KMS-11 (cell line): ENCODE results near the gene BBIP1.

Experiments used
- H2AFZ ChIP-seq: fragments of 200-600 bp; sonication (generic); 2 replicates; pipeline ENCODE4 v1.6.1; 2016; ENCODE audit warnings: antibody characterized with exemption, mixed run types, low read depth
- H3K27ac ChIP-seq: fragments of 200-600 bp; sonication (generic); 2 replicates; pipeline ENCODE4 v1.6.1; 2016; ENCODE audit warnings: mild to moderate bottlenecking, mixed run types
- H3K27me3 ChIP-seq: fragments of 200-600 bp; sonication (generic); 2 replicates; pipeline ENCODE4 v1.6.1; 2017; ENCODE audit warnings: mild to moderate bottlenecking, low read depth, mixed run types, moderate library complexity; ENCODE audit not compliant: insufficient read depth
- H3K36me3 ChIP-seq: fragments of 200-600 bp; sonication (generic); 2 replicates; pipeline ENCODE4 v1.6.1; 2017; ENCODE audit warnings: mild to moderate bottlenecking, mixed run types; ENCODE audit not compliant: insufficient read depth
- H3K4me1 ChIP-seq: fragments of 200-600 bp; sonication (generic); 2 replicates; pipeline ENCODE4 v1.6.1; 2016; ENCODE audit warnings: mild to moderate bottlenecking, low read depth, mixed run types; ENCODE audit not compliant: poor library complexity, severe bottlenecking
- H3K4me2 ChIP-seq: fragments of 200-600 bp; sonication (generic); 2 replicates; pipeline ENCODE4 v1.7.0; 2016; ENCODE audit warnings: mild to moderate bottlenecking, mixed run types
- H3K4me3 ChIP-seq: fragments of 200-600 bp; sonication (generic); IDR thresholded peaks from 2 replicates; pipeline ENCODE4 v1.6.1; 2017; ENCODE audit warnings: low read depth, low read length, mixed read lengths; ENCODE audit not compliant: insufficient read depth
- H3K79me2 ChIP-seq: fragments of 200-600 bp; sonication (generic); 2 replicates; pipeline ENCODE4 v1.6.1; 2016; ENCODE audit warnings: low read depth, mixed run types; ENCODE audit not compliant: insufficient read depth
- H3K9ac ChIP-seq: fragments of 200-600 bp; sonication (generic); 2 replicates; pipeline ENCODE4 v1.6.1; 2016; ENCODE audit warnings: mild to moderate bottlenecking, mixed run types
- H4K20me1 ChIP-seq: fragments of 200-600 bp; sonication (generic); 2 replicates; pipeline ENCODE4 v1.6.1; 2016; ENCODE audit warnings: mild to moderate bottlenecking, mixed run types; ENCODE audit not compliant: insufficient read depth
- TF ChIP-seq, protein P1 (sequence below): fragments of 200-600 bp; sonication (generic); conservative IDR thresholded peaks from 2 replicates; pipeline ENCODE4 v1.6.1; 2017; ENCODE audit warnings: low read depth, mild to moderate bottlenecking, antibody characterized with exemption, low read length, moderate library complexity, mixed read lengths

The BBIP1 gene

DNA sequence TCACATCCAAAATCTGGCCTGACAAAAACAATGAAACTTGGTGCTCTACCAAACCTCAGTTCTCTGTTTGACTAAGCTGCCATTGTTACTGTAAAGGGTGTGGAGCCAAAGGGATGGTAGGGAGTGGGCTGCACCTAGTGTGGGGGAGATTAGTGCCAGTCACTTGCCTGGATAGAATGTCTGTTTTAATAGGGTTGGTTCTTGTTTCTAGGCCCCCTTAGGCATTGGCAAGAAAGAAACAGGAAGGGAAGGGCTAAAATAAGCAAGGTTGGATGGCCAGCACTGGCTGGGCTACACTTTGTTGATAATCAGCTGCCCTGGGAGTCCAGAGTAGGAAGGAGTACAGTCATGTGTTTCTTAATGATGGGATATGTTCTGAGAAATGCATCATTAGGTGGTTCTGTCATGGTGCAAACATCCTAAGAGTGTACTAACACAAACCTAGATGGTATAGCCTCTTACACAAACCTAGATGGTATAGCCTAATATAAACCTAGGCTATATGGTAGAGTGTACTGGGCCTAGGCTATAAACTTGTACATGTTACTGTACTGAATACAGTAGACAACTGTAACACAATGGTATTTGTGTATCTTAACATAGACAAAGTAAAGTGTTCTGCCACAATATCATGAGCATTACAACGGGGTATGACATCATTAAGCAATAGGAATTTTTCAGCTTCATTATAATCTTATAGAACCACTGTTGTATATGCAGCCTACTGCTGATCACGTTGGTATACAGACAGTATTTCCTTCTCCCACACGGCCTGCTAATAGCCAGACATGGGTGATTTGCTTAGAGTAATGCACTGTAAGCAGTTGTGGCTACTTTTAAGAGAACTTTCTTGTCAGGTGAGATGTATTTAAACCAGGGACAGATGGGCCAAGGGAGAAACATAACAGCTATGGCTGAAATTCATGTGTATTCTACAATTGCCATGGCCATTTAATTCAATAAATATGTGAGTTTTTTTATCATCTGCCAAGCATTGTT, 15.4 kb downstream of the BBIP1 start:
- Histone ChIP-seq H3K79me2 (no peaks in the 10 kb centered on the region), H3K4me2 (peak overlapping the region; percentile 65), H3K9ac (peak overlapping the region; percentile 11; the same call in 1 of the 2 replicates), H2AFZ (no peak overlapping the region; the same call in 1 of the 2 replicates), H3K27me3 (no peaks in the 10 kb centered on the region), H3K27ac (peak overlapping the region; percentile 78), H3K4me3 (no peak overlapping the region), H4K20me1 (no peaks in the 10 kb centered on the region), H3K4me1 (peaks cover 58% of the 10 kb centered on the region), H3K36me3 (no peaks in the 10 kb centered on the region)
- TF ChIP-seq, protein P1, sequence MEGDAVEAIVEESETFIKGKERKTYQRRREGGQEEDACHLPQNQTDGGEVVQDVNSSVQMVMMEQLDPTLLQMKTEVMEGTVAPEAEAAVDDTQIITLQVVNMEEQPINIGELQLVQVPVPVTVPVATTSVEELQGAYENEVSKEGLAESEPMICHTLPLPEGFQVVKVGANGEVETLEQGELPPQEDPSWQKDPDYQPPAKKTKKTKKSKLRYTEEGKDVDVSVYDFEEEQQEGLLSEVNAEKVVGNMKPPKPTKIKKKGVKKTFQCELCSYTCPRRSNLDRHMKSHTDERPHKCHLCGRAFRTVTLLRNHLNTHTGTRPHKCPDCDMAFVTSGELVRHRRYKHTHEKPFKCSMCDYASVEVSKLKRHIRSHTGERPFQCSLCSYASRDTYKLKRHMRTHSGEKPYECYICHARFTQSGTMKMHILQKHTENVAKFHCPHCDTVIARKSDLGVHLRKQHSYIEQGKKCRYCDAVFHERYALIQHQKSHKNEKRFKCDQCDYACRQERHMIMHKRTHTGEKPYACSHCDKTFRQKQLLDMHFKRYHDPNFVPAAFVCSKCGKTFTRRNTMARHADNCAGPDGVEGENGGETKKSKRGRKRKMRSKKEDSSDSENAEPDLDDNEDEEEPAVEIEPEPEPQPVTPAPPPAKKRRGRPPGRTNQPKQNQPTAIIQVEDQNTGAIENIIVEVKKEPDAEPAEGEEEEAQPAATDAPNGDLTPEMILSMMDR = no peak

DNA sequence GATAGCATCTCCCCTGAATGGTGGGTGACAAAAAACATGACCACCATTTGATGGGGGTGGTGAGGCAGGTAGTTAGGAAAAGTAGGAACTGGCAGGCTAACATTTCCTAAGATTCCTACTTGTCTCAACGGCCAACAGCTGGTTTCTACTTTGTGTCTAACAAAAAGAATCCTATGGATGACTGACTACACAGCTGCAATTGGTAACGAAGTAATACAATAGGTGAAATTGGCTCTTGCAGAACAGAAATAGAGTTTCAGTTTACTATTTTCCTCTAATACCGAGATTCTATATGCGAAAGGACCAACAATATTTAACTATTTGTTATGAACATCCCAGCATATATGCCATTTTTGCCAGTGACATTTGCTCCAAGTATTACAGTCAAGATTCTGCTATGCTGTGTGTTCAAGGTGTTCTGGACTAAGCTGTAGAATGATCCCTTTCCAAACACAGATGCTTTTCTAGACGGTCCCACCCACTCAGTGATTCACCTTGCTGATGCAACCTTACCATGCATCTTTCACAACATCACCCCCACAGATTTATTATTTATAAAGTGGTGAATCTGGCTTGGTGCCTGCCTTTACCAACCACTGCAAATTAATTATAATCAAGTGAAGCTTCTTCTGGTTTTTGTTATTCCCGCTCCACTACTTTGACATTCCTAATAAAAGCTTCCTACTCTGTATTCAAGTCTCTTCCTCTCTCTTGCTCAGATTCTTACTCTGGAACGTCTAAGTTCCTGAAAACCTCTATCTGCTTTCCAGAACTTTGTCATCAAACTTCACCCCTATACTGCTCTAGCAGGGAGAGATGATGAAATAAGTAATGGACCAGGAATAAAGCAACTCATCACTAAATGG, 16.8 kb downstream of the BBIP1 start:
- Histone ChIP-seq H3K27ac (peak overlapping the region; percentile 78), H3K79me2 (no peaks in the 10 kb centered on the region), H2AFZ (no peak overlapping the region), H3K4me1 (peaks cover 71% of the 10 kb centered on the region), H3K4me3 (no peak overlapping the region), H3K36me3 (no peaks in the 10 kb centered on the region), H4K20me1 (no peaks in the 10 kb centered on the region), H3K4me2 (peak overlapping the region; percentile 65), H3K9ac (peak overlapping the region; percentile 32; the same call in 1 of the 2 replicates), H3K27me3 (no peaks in the 10 kb centered on the region)
- TF ChIP-seq, protein P1 = no peak

DNA sequence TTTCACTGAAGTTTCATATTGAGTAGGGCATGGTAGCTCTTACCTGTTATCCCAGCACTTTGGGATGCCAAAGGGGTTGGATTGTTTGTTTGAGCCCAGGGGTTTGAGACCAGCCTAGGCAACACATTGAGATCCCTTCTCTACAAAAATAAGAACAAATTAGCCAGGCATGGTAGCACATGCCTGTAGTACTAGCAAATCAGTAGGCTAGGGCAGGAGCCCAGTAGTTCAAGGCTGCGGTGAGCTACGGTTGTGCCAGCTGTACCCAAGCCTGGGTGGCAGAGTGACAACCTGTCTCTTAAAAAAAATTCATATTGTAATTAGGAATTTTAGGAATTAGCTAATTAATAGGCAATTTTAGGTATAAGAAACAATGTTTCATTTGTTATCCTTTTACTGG, 18.0 kb downstream of the BBIP1 start:
- Histone ChIP-seq H3K36me3 (no peaks in the 10 kb centered on the region), H3K4me3 (no peak overlapping the region), H3K27ac (no peak overlapping the region; the same call in 1 of the 2 replicates), H3K4me2 (no peak overlapping the region), H3K4me1 (peaks cover 83% of the 10 kb centered on the region), H3K79me2 (no peaks in the 10 kb centered on the region), H3K27me3 (no peaks in the 10 kb centered on the region), H3K9ac (no peak overlapping the region), H2AFZ (no peak overlapping the region), H4K20me1 (no peaks in the 10 kb centered on the region)
- TF ChIP-seq, protein P1 = no peak

DNA sequence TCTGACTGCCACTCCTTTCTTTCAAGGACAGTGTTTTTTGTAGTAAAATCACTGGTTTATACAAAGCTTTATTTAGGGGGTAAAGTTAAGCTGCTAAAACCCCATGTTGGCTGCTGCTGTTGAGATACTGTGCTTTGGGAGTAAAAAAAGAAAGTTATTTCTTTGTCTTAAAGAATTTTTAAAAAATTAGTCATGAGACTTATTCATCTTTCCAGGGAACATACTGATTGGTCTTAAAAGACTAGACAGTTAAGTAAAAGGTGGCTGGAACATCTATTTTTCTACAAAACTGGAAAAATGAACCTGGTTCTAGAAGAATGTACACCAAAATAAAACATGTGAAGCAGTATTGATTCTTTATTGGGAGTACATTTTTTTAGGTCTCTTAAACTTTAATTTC, 20.6 kb downstream of the BBIP1 start:
- no peak overlapping the region for H3K9ac ChIP-seq
- H2AFZ ChIP-seq = no peak overlapping the region
- no peaks in the 10 kb centered on the region for H3K27me3 ChIP-seq
- H3K27ac ChIP-seq = no peak overlapping the region
- no peak overlapping the region for H3K4me2 ChIP-seq
- H3K79me2 ChIP-seq = no peaks in the 10 kb centered on the region
- no peaks in the 10 kb centered on the region for H3K36me3 ChIP-seq
- no peaks in the 10 kb centered on the region for H4K20me1 ChIP-seq
- peaks cover 71% of the 10 kb centered on the region for H3K4me1 ChIP-seq
- no peak overlapping the region for H3K4me3 ChIP-seq
- TF ChIP-seq, protein P1 = no peak
